HG03108 (cell line): Measurements from ENCODE around the gene PLA2G5.
"Not testable (repeated sequence)": the region's sequence is repeated elsewhere in the genome, so short reads cannot be mapped to it uniquely, and the experiment has no call there.

ENCODE experiments used
- ATAC-seq: cut with Tn5 transposase; IDR thresholded peaks from one replicate; pipeline ENCODE4 v1.9.1; 2021; ENCODE audit warnings: moderate library complexity; ENCODE audit not compliant: unreplicated experiment

The PLA2G5 gene

GRCh38 chr1:20115479-20115878 is 45.5 kb downstream of the PLA2G5 start:
- no peak for ATAC-seq

- no peak for ATAC-seq
These were observed 45.9 kb downstream of the PLA2G5 start for GRCh38 chr1:20115916-20116315.

GRCh38 chr1:20117236-20117635 is 47.2 kb downstream of the PLA2G5 start:
- ATAC-seq, result no peak

GRCh38 chr1:20119347-20119746 is 49.4 kb downstream of the PLA2G5 start, which contains the start of gene PLA2G2D:
Gene PLA2G2D, minus strand, starts transcription at chr1:20119536. Its CDS starts 38 bp downstream, at chr1:20119498.
- ATAC-seq, result no peak

GRCh38 chr1:20120796-20121195 is 50.8 kb downstream of the PLA2G5 start:
- no peak for ATAC-seq

- no peak for ATAC-seq
These were observed 53.9 kb downstream of the PLA2G5 start for GRCh38 chr1:20123722-20124455.

- no peak for ATAC-seq
These were observed 54.6 kb downstream of the PLA2G5 start for GRCh38 chr1:20124456-20125057.

- no peak for ATAC-seq
These were observed 55.1 kb downstream of the PLA2G5 start for GRCh38 chr1:20125100-20125499.

- peak; percentile 45 for ATAC-seq
These were observed 56.2 kb downstream of the PLA2G5 start for GRCh38 chr1:20126041-20126805.

GRCh38 chr1:20126806-20127440 is 56.9 kb downstream of the PLA2G5 start:
- no peak for ATAC-seq

GRCh38 chr1:20130518-20130917 is 60.5 kb downstream of the PLA2G5 start:
- not testable (repeated sequence) for ATAC-seq

- ATAC-seq, result no peak
These were observed 65.0 kb downstream of the PLA2G5 start for GRCh38 chr1:20134995-20135394.

- no peak for ATAC-seq
These were observed 66.3 kb downstream of the PLA2G5 start for GRCh38 chr1:20136249-20136648.

- no peak for ATAC-seq
These were observed 67.1 kb downstream of the PLA2G5 start for GRCh38 chr1:20137055-20137454.

GRCh38 chr1:20137604-20138003 is 67.6 kb downstream of the PLA2G5 start:
- no peak for ATAC-seq

GRCh38 chr1:20138346-20138745 is 68.4 kb downstream of the PLA2G5 start:
- no peak for ATAC-seq

- ATAC-seq, result no peak
These were observed 69.1 kb downstream of the PLA2G5 start, which contains the start of gene PLA2G2F for GRCh38 chr1:20138961-20139550. Gene PLA2G2F, plus strand, starts transcription at chr1:20139323. Its CDS starts 105 bp downstream, at chr1:20139428.

GRCh38 chr1:20139776-20140612 is 70.0 kb downstream of the PLA2G5 start:
- no peak for ATAC-seq

- no peak for ATAC-seq
These were observed 71.0 kb downstream of the PLA2G5 start for GRCh38 chr1:20141001-20141400.

GRCh38 chr1:20141466-20141865 is 71.5 kb downstream of the PLA2G5 start:
- ATAC-seq, result no peak
